ENCODE measurements around the gene WRAP53.

WRAP53 gene

DNA sequence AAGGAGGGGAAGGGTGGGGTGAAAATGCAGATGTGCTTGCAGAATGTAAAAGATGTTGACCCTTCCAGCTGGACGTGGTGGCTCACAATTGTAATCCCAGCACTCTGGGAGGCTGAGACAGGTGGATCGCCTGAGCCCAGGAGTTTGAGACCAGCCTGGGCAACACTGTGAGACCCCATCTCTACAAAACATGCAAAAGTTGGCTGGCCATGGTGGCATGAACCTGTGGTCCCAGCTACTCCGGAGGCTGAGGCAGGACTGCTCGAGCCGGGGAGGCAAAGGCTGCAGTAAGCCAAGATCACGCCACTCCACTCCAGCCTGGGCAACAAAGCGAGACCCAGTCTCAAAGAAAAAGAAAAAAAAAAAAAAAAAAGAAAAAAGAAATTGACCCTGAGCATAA, 19.8 kb upstream of the WRAP53 start:
- no peak for TF ChIP-seq CTCF (IDR thresholded peaks at IDR 0.05)

- TF ChIP-seq CTCF (IDR thresholded peaks at IDR 0.05), result peak; percentile 67
Measured at GRCh38 chr17:7673239-7673638, 15.0 kb upstream of the WRAP53 start.

- TF ChIP-seq CTCF (IDR thresholded peaks at IDR 0.05), result no peak
Measured at GRCh38 chr17:7674934-7675333, 13.3 kb upstream of the WRAP53 start.

DNA sequence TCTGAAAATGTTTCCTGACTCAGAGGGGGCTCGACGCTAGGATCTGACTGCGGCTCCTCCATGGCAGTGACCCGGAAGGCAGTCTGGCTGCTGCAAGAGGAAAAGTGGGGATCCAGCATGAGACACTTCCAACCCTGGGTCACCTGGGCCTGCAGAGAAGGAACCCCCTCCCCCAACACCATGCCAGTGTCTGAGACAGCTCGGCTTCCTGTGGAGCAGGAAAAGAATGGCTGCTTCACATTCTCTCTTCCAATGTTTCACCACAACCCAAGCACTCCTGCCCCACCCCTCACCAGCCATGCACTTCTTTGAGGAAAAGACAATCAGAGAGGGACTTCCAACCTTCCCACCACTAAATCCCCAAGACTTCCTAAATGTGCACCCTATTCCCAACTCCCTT, 11.7 kb upstream of the WRAP53 start:
- no peak for TF ChIP-seq CTCF (IDR thresholded peaks at IDR 0.05)

DNA sequence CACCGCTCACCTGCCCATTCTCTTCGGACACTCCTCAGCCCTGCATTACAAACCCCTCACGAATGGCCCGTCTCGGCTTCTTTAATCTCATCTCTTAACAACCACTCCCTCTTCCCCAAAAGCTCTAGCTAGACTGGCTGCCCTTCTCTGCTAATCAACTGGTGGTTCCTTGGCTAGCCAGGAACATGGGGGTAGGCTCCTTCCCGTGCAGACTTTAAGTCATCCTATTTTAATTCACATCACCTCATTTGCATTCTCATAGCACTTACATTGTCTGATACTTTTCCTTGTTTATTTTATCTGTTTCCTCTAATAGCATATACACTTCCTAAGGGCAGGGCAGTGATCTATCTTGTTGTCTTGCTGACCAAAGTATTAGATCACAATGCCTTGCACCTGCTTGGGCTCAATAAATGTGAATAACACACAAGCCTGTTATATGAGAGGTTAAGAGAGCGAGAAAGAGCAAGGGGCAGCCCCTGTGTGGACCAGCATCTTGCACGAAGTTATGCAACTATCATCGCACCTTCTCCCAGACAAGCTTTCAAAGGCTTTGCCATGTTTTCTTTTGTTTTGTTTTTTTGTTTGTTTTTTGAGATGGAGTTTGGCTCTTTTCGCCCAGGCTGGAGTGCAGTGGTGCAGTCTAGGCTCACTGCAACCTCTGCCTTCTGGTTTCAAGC, 10.7 kb upstream of the WRAP53 start:
- no peak for TF ChIP-seq CTCF (IDR thresholded peaks at IDR 0.05)

DNA sequence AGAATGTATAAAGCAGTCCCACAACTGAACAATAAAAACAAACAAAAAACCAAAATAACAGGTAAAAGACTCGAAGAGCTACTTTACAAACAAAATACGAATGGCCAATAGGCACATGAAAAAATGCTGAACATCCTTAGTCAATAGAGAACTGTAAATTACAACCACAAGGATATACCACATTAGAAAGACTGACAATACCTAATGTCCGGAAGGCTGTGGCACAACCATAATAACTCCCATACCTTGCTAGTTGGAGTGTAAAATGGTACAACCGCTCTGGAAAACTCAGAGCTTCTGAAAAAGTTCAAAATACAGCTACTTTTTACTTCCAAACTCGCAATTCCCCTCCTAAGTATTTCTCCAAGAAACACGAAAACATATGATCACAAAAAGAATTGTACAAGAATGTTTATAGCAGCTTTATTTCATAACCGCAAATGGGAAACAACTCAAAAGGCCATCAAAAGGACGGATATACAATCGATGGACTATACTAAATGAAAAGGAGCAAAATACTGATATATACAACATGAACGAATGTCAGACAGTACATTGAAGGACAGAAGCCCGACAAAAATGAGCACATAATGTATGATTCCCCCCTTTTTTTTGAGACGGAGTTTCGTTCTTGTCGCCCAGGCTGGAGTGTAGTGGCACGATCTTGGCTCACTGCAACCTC, 3.3 kb upstream of the WRAP53 start:
- TF ChIP-seq CTCF (IDR thresholded peaks at IDR 0.05), result no peak

- no peak for TF ChIP-seq CTCF (IDR thresholded peaks at IDR 0.05)
Measured at GRCh38 chr17:7685533-7686221, 2.6 kb upstream of the WRAP53 start.

Data from LNCAP (cell line).